OCI-LY7 (cell line): ENCODE measurements around the gene P4HA3. TPM values are rescaled to one million over a fixed set of nuclear protein-coding genes. Genes with fewer than 3 reads are reported as not detected.

Source experiments
- BruUV-seq: library from RNA; stranded (reverse); fragments of 400-500 nt; replicated peaks from 2 replicates; lab custom pipeline; 2021; lab: Mats Ljungman, UMichigan
- CTCF ChIA-PET: fragments of 300-600 bp; sonication (Branson Sonifier 250); formaldehyde crosslinking; loops from one replicate; lab custom pipeline; 2022; ENCODE audit warnings: antibody characterized with exemption; ENCODE audit not compliant: unreplicated experiment; lab: Charles Lee
- POLR2A ChIA-PET: fragments of 300-600 bp; sonication (Branson Sonifier 250); formaldehyde crosslinking; loops from one replicate; lab custom pipeline; 2022; ENCODE audit warnings: antibody characterized with exemption; lab: Charles Lee
- DNase-seq: peaks from one replicate; pipeline ENCODE4 v3.0.0-alpha.2; 2015; ENCODE audit warnings: low spot score
- H2AFZ ChIP-seq: fragments of 200-600 bp; sonication (generic), shearing (Covaris generic); 2 replicates; pipeline ENCODE4 v1.6.1; 2014; ENCODE audit warnings: mild to moderate bottlenecking, antibody characterized with exemption, low read length, moderate library complexity
- H3K27ac ChIP-seq: fragments of 200-600 bp; sonication (generic); 2 replicates; pipeline ENCODE4 v1.5.1; 2014; ENCODE audit warnings: mixed run types, low read depth, mild to moderate bottlenecking, moderate library complexity, low read length, inconsistent platforms; ENCODE audit not compliant: poor library complexity, severe bottlenecking
- H3K36me3 ChIP-seq: fragments of 200-600 bp; sonication (generic); 2 replicates; pipeline ENCODE4 v1.6.1; 2014; ENCODE audit warnings: mild to moderate bottlenecking, antibody characterized with exemption, low read length, moderate library complexity, mixed read lengths; ENCODE audit not compliant: insufficient read depth
- H3K4me1 ChIP-seq: fragments of 200-600 bp; sonication (generic); 2 replicates; pipeline ENCODE4 v1.5.1; 2014; ENCODE audit warnings: mild to moderate bottlenecking, low read length; ENCODE audit not compliant: insufficient read depth, poor library complexity, severe bottlenecking
- H3K4me2 ChIP-seq: fragments of 200-600 bp; sonication (generic); 2 replicates; pipeline ENCODE4 v1.6.1; 2014; ENCODE audit warnings: mild to moderate bottlenecking, low read length
- H3K4me3 ChIP-seq: fragments of 200-600 bp; sonication (generic); 2 replicates; pipeline ENCODE4 v1.5.1; 2014; ENCODE audit warnings: mild to moderate bottlenecking, low read depth, low read length; ENCODE audit not compliant: poor library complexity, severe bottlenecking
- H3K79me2 ChIP-seq: fragments of 200-600 bp; sonication (generic); 2 replicates; pipeline ENCODE4 v1.6.1; 2016; ENCODE audit warnings: low read depth, mild to moderate bottlenecking, low read length, moderate library complexity, mixed read lengths; ENCODE audit not compliant: insufficient read depth
- H3K9me2 ChIP-seq: fragments of 200-600 bp; sonication (generic); 2 replicates; pipeline ENCODE4 v1.6.1; 2016; ENCODE audit warnings: mild to moderate bottlenecking, low read length, mixed read lengths; ENCODE audit not compliant: insufficient read depth
- H3K9me3 ChIP-seq: fragments of 200-600 bp; sonication (generic); 2 replicates; pipeline ENCODE4 v1.6.1; 2014; ENCODE audit warnings: mild to moderate bottlenecking, mixed run types, low read length, mixed read lengths
- H4K20me1 ChIP-seq: fragments of 200-600 bp; sonication (generic); 2 replicates; pipeline ENCODE4 v1.6.1; 2014; ENCODE audit warnings: mild to moderate bottlenecking, antibody characterized with exemption, low read length, moderate library complexity, mixed read lengths; ENCODE audit not compliant: insufficient read depth
- CTCF ChIP-seq: fragments of 200-600 bp; sonication (generic); conservative IDR thresholded peaks from 2 replicates; pipeline ENCODE4 v1.5.1; 2014; ENCODE audit warnings: mild to moderate bottlenecking, antibody characterized with exemption, low read length, moderate library complexity, mixed read lengths
- EZH2phosphoT487 ChIP-seq: fragments of 200-600 bp; sonication (generic); IDR thresholded peaks from 2 replicates; pipeline ENCODE4 v1.6.1; 2018; ENCODE audit warnings: low read depth, borderline replicate concordance, mild to moderate bottlenecking, mixed run types, antibody characterized with exemption, low read length, moderate library complexity, mixed read lengths
- intact Hi-C: fragments of 100-400 bp; cut with micrococcal nuclease; formaldehyde crosslinking; loops from one replicate; pipeline ENCODE4 v1.10.0; 2022; ENCODE audit not compliant: unreplicated experiment
- total RNA-seq, 2 experiments: library from RNA; depleted of rRNA in 1 of 2; stranded (reverse); fragments of >200 nt in 1 of 2; shearing (Covaris generic) in 1 of 2; gene quantifications; 2 replicates each; pipeline ENCODE4 v1.2.3, GENCODE V29; 2014 to 2022

P4HA3 gene
- total RNA-seq, 2 experiments from 2014 or later: not detected

- H3K9me2 ChIP-seq: no peaks in the 10 kb centered on the region; the same call in 1 of the 2 replicates
- no peak overlapping the region for H3K4me3 ChIP-seq
- no peak for TF ChIP-seq EZH2phosphoT487
- no peak for TF ChIP-seq CTCF
- no peaks in the 10 kb centered on the region for H3K4me1 ChIP-seq
- intact Hi-C loops: no loop called here
- ChIA-PET CTCF (no interaction called here), POLR2A (interaction anchor here (0.7 kb wide), 1 partner anchor 482 kb away, joined by 3 read pairs; no protein-coding TSS in a partner anchor)
- H2AFZ ChIP-seq: no peak overlapping the region
- H4K20me1 ChIP-seq: no peaks in the 10 kb centered on the region
- BruUV-seq: no TSS peak
- no peaks in the 10 kb centered on the region for H3K9me3 ChIP-seq
- DNase-seq: no peak
- H3K27ac ChIP-seq: no peak overlapping the region
- H3K79me2 ChIP-seq: no peaks in the 10 kb centered on the region
- H3K4me2 ChIP-seq: no peak overlapping the region
- no peaks in the 10 kb centered on the region for H3K36me3 ChIP-seq
Measured at GRCh38 chr11:74354036-74354435, 42.6 kb upstream of the P4HA3 start.

- Histone ChIP-seq H3K9me3 (no peaks in the 10 kb centered on the region), H3K9me2 (no peaks in the 10 kb centered on the region; the same call in 1 of the 2 replicates), H3K79me2 (no peaks in the 10 kb centered on the region), H3K4me1 (no peaks in the 10 kb centered on the region), H3K4me2 (no peak overlapping the region), H4K20me1 (no peaks in the 10 kb centered on the region), H3K36me3 (no peaks in the 10 kb centered on the region), H3K27ac (no peak overlapping the region), H3K4me3 (no peak overlapping the region), H2AFZ (no peak overlapping the region)
- TF ChIP-seq CTCF (no peak), EZH2phosphoT487 (no peak)
- POLR2A ChIA-PET: interaction anchor here (0.5 kb wide), 1 partner anchor 887 kb away, joined by 3 read pairs; no protein-coding TSS in a partner anchor
- BruUV-seq: no TSS peak
- CTCF ChIA-PET: no interaction called here
- no peak for DNase-seq
- intact Hi-C loops: no loop called here
Measured at GRCh38 chr11:74347381-74347780, 35.9 kb upstream of the P4HA3 start.

GRCh38 chr11:74345420-74345819, 34.0 kb upstream of the P4HA3 start:
- H3K9me2 ChIP-seq: no peaks in the 10 kb centered on the region; the same call in 1 of the 2 replicates
- H3K79me2 ChIP-seq: no peaks in the 10 kb centered on the region
- no peaks in the 10 kb centered on the region for H3K36me3 ChIP-seq
- TF ChIP-seq EZH2phosphoT487 (no peak), CTCF (no peak)
- BruUV-seq: no TSS peak
- intact Hi-C loops: no loop called here
- POLR2A ChIA-PET: interaction anchor here (0.6 to 1.3 kb wide), 2 partner anchors 21 to 1589 kb away, joined by 3 read pairs; no protein-coding TSS in a partner anchor
- no peak overlapping the region for H3K4me3 ChIP-seq
- H2AFZ ChIP-seq: no peak overlapping the region
- DNase-seq: no peak
- CTCF ChIA-PET: no interaction called here
- H4K20me1 ChIP-seq: no peaks in the 10 kb centered on the region
- no peak overlapping the region for H3K27ac ChIP-seq
- no peaks in the 10 kb centered on the region for H3K9me3 ChIP-seq
- H3K4me2 ChIP-seq: no peak overlapping the region
- no peaks in the 10 kb centered on the region for H3K4me1 ChIP-seq
